GM18870 (cell line): Measurements from ENCODE around the gene ST7.

ENCODE experiments used
- ATAC-seq: cut with Tn5 transposase; IDR thresholded peaks from one replicate; pipeline ENCODE4 v1.9.1; 2021; ENCODE audit warnings: moderate library complexity; ENCODE audit not compliant: unreplicated experiment

The ST7 gene

DNA sequence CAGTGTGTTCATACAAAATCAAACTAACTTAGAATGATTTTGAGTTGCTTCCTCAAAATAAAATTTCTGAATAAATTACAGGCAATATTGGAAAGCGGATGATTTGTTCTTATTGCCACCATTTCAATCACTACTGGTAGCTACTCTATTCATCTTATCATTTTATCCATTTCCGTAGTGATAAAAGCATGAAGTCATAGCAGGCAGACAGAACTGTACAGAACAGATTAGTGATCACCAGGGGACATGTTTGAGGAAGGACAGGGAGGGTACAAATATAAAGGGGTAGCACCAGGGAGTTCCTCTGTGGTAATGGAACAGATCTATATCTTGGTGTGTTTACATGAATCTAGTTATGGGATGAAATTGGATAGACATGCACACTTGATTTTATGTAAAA lies 231.1 kb downstream of the ST7 start:
- no peak for ATAC-seq

DNA sequence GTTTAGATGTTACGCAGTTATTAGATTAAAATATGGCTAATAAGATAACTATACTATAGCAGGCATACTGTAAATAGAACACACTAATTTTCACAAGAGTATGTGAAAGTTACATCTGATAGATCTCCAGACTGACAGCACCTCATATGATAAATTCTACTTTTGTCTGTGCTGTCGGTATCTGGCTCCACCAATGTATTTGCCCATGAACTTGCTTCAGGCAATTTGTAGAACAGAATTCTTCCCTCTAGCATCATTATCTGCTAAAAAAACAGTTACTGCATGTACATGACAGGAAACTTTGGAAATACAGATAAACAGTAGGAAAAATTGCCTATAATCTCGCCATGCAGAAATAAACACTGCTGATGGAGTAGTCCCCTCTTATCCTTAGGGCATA lies 231.8 kb downstream of the ST7 start:
- no peak for ATAC-seq

DNA sequence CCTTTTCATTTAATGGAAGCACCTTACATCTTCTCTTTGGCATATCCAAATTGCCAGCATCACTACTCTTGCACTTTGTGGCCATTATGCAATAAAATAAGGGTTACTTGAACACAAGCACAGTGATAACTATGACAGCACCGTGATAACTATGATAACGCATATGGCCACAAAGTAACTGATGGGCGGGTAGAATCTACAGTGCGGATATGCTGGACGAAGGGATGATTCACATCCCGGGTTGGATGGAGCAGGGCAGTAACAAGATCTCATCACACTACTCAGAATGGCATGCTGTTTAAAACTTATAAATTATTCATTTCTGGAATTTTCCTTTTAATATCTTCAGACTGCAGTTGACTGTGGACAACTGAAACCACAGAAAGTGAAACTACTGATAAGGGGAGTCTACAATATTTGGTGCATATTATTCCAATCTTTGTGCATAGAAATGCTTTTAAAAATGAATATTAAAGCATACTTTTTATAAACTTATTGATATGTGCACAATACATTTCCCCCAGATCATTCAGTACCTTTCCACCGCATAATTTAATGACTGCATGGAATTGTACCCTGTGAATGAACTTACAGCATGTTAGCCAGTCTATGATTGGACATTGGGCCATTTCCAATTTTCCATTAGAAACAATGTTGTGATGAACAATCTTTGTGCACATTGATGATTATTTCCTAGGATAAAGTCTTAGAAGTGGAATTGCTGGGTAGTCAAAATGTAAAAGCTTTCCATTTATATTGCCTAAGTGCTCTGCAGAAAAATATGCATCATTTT lies 233.1 kb downstream of the ST7 start:
- ATAC-seq, result no peak

DNA sequence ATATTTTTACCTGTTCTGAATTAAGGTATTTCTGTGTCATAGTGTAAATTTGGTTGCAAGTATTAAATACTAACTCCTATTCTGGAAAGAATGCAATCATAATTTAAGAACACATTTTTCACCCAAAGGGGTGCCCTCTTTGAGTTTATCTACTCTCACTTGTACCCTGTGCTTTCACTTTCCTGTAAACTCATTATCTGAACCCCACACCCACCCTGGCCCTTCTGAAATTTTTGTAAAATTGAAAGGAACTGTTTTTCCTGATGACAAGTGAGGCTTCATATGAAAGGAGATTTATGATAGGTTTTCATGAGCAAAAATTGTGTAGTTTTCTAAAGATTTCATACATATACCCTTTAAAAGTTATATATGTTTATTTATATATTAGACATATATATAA lies 235.1 kb downstream of the ST7 start:
- no peak for ATAC-seq

DNA sequence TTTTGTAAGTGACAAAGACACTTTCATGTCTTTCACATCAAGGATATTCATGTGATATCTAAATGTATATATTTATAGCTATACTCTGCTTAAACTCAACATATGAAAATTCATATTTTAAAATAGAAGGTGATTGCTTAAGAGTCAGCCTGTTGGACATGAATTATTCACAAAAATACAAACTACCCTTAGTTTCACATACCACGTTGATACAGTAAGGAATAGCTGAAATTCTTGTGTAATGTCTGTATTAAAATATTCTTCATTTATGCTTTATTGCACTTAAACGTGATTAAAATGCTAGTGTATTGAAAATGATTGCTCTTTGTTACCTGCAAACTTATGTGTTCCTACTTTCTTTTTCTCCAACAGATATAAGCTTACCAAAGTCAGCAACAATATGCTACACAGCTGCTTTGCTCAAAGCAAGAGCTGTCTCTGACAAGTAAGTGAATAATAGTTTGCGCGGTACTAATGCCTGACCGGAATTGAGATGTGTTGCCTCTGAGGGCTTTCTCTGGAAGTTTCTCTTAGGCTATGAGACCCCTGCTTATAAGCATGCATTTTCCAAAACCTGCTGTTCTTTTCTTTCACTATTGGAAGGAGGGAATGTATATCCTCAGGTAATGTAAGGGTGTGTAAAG lies 235.8 kb downstream of the ST7 start:
- ATAC-seq, result no peak

DNA sequence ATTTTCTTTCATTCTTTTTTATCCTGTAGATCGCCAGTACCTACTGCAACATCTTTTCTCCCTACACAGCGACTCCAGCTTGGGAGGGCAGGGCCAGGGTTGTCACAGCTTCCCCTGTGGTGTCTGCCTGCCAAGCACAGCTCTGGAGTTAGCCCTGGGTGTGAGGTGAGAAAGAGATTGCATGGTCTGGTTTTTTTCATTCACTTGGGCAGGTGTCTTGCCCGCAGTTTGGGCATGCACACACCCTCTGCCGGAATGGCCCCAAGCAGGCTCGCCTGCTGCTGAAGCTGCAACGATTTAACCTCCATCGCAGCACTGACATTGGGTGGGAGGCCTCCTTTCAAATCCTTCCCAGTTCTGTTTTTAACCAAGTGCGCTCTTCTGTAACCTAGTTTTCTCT lies 236.8 kb downstream of the ST7 start:
- ATAC-seq, result no peak

DNA sequence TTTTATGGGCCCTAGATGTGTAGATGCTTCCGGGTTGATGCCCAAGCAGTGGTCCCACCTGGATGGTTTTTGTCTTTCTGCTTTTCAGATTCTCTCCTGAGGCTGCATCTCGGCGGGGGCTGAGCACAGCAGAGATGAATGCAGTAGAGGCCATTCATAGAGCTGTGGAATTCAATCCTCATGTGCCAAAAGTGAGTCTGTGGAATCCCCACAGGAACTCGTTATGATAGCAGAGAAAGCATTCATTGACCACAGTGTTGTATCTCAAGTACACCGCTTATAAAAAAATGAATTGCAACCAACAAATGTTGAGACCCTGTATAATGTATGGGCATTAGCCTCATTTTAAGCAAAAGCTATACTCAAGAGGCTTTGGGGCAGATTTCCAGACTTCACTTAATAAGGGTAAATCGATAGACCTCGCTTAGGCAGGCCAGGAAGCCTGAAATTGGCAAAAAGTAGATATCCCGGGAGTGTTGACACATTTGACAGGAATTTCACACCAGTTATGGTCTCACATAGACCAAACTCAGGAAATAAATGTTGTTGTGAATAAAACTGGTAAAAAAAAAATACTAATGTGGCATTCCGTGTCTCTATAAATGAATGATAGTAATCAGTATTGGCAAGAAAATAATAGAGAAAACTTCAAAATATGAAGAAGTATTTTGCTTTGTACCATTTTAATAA lies 237.6 kb downstream of the ST7 start:
- ATAC-seq, result no peak

DNA sequence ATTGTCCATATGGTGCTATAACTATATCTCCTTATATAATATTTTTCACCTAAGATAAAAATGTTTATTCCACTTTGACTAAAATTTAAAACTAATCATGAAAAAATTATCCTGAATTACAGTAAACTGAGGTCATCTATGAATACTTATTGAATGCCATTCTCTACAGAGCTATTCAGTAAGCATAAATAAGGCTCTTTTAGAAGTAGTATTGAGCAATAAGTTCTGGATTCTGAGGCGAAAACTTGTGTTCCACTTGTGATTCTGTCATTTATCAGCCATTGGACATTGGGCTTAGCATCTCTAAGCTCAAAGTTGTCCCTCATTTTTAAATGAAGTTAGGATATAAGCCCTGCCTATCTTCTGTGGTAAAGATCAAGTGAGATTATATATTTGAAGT lies 238.8 kb downstream of the ST7 start:
- ATAC-seq, result no peak

DNA sequence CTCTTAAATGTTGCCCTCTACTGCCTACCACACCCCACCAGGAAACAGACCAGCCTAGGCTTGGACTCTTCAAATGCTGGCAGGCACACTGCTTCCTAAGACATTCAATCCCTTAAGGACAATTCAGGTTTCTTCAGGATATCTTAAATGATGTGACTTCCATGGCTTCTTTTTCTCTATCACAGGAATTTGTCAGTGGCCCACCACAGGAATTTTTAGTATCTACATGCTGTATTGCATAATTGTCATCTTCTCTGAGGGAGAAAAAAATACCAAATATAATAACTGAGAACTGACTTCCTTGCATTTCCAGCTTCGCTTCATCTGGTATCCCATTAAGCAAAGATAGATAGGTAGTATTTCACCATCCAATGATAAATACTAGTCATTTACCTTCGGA lies 240.3 kb downstream of the ST7 start:
- ATAC-seq, result no peak

DNA sequence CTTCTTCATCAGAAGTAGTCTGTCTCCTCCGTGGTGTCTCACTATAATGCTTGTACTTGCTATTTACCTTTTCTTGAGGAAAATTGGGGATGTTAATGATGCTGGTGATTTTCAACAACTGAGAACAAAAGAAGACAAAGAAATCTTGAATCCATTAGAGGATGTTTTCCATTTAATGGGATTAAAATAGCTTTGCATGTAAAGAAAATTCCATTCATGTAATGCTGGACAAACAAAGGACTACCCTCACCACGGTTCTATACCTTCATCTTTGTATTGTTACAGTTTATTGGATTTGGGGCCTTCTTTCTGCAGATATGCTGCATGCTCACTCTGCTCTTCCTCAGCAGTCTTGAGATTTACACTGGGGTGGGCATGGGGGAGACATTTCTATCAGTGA lies 241.1 kb downstream of the ST7 start:
- no peak for ATAC-seq

DNA sequence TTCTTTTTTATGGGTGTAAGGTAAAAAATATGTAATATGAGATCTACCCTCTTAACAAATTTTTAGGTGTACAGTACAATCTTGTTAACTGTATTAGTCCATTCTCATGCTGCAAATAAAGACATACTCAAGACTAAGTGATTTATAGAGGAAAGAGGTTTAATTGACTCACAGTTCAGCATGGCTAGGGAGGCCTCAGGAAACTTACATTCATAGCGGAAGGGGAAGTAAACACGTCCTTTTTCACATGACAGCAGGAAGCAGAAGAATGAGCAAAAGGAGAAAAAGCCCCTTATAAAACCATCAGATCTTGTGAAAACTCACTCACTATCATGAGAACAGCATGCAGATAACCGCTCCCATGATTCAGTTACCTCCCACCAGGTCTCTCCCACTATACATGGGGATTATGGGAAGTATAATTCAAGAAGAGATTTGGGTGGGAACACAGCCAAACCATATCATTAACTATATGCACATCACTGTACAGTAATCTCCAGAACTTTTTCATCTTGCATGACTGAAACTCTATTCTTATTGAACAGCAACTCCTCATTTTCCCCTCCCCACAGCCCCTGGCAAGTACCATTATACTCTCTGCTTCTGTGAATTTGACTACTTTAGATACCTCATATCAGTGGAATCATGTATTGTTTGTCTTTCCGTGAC lies 242.2 kb downstream of the ST7 start:
- no peak for ATAC-seq

DNA sequence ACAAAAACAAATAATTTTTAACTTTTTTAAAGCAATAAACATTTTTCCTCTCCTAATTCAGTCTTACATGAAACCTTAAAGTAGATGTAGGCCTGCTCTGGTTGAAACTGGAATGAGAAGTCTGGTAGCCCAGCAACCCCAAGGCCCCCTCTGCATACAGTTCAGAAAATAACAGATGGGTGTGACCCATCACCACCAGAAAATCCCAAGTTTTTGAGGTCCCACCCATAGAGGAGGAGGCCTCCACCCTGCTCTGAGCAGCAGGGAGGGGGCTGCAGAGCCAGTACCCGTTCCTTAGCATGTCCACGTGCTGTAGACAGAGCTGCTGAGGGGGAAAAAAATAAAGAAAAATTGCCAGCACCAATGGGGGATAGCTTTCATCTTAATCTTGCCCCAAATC lies 246.8 kb downstream of the ST7 start:
- ATAC-seq, result no peak

DNA sequence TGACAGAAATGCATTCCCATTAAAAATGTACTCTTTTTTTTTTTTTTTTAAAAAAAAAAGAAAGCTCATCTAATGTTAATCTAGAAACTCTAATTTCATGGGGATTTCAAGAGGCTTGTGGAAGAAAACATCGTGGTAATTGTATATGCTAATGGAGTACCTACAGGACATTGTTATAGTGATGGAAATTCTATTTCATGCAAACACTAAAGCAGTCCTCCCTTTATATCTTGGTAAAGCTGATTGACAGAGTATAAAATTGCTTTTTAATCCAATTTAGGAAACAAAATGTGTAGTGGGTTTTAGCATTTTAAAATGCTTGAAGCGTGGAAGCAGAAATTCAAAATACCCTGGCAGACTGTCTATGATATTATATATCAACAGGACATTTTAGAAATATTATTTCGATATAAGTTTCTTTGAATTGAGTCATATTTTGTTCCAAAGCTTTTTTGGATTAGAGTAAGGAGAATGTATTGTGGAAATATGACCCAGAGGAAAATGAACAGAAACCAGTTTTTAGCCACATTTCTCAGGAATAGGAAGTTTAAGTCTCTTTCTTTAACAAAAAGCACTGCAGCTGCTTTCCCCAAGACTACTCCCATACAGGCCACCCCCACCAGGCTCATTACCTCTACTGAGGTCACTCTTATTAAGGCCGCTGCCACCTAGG lies 247.6 kb downstream of the ST7 start:
- ATAC-seq, result no peak

DNA sequence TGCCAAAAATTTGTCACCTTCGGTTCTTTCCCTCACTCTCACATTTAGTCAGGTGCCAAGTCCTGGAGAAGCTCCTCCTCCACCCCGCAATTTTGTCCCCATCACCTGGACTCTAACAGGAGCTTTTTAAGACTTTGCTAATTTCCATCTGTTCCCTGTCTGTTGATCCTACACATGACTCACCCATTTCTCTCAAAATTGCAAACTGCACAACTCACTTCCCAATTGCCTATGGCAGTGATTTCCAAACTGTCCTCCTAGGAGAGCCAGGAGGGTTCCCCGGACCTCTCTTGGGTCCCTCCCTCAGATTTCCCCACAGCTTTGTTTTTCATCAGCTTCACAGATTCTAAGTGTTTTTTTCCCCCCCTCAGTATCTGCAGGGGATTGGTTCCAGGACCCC lies 249.2 kb downstream of the ST7 start:
- ATAC-seq, result no peak

DNA sequence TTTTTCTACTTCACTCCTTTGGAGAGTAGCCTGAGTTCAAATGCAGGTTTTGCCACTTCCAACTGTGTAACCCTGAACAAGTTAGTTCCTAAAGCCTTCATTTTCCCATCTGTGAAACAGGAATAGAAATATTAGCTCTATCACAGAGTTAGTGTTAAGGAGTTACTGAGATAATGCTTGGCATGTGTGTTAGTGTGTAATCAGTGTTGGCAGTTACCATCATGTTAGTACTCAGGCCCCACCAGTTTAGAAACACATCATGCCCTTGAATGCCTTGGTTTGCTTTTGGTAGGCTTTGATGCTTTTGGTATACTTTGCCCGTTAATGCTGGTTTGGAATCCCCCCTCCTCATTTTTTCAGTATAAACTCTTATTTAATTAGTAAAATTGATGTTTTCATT lies 249.9 kb downstream of the ST7 start:
- no peak for ATAC-seq

DNA sequence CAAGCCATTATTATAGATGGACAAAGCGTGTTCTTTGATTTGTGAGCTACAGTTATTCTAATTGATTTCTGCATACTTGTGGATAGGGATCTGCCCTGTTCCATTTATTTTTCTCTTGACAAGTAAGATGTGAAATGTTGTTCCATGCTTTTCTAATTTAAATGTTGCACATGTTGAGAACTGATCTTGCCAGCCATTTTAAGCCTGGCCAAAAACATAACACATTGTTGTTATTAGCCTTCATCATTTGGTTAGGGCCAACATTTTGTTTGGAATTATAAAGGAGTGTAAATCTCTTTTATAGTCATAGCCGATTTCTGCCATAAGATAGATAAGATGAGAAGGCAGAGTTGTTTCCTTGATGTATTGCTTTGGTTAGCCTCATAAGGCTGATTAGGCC lies 252.6 kb downstream of the ST7 start:
- no peak for ATAC-seq

DNA sequence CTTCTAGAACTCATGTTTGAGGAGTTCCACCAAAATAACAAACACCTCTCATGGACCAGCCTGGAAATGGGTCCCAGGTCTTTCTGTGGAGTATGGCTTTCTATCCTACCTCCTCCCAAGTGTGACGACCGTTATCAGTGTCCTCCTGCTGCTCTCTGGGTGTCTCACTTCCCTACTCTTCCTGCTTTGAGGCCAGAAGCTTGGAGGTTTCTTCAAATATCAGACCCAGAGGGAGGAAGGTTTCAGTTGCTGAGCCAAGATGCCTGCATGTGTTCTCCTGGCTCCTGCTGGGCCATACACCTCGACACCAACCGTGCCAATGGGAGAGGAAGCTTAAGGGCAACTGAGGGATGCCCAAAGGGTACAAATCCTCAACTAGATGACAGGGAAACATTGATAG lies 255.0 kb downstream of the ST7 start:
- ATAC-seq, result no peak

DNA sequence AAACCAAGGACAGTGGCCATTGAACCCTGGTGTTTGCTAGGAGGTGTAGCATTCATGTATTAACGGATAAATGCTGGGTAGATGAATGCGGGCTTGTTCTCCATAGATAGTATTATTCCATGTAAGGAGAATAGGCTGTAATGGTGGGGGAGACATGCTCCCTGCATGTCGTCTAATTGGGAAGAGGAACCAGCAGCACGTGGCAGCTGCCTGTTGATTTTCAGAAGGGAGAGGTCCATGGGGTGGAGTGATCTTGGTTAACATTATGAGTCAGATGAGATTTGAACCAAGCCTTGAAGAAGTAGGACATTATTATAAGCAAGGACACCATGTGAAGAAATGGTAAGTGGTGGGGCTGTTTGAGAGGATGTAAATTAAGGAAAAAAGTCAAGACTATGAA lies 257.1 kb downstream of the ST7 start:
- no peak for ATAC-seq

DNA sequence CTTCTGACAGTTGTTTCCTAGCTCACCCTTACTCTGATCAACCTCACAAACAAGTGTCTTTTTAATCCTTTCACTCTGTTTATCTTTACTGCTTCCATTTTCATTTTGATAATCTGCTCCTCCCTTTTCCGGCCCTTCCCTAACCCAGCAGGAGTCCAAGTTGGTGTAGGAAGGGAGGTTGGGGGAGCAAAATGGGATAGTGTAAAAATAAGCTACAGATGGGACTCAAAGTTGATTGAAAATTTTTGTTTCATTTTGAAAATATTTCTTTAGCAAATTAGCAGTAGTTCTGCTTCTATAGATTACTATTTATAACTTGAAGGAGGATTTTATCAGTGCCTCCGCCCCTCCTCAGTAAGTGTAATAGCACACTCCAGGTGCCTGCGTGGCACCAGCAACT lies 257.6 kb downstream of the ST7 start:
- no peak for ATAC-seq

DNA sequence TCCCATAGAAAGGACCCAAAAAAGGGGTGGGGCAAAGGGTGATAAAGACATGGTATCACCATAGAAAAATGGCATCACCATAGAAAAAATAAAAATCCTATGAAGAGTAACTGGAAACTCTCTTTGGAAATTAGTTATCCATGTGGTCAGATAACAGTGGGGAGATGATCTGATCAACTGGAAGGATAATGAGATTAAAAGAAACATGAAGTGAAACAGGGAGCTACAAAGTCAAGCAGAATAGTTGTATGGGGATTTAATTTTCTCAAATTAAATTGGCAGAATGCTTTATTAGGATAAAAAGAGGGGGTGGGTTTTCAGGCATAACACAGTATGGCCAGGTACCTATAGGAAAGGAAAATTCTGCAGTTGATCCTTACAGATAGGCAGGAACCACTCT lies 258.3 kb downstream of the ST7 start:
- no peak for ATAC-seq
